ENCODE measurements around the gene TMEM86B.
A peak's percentile ranks its signal among the peaks of the same experiment; 100 is the strongest.

The TMEM86B gene

GRCh38 chr19:55257461-55258420 lies 29.2 kb upstream of the TMEM86B start:
- H3K4me3 ChIP-seq (ENCODE audit: low read depth, low read length), result peak overlapping the region; percentile 85

GRCh38 chr19:55256562-55257460 lies 28.2 kb upstream of the TMEM86B start:
- peak overlapping the region; percentile 85 for H3K4me3 ChIP-seq (ENCODE audit: low read depth, low read length)

GRCh38 chr19:55255618-55256423 lies 27.3 kb upstream of the TMEM86B start:
- no peak overlapping the region for H3K4me3 ChIP-seq (ENCODE audit: low read depth, low read length)

GRCh38 chr19:55254625-55254977 lies 26.0 kb upstream of the TMEM86B start:
- H3K4me3 ChIP-seq (ENCODE audit: low read depth, low read length), result no peak overlapping the region

GRCh38 chr19:55253842-55254624 lies 25.5 kb upstream of the TMEM86B start:
- H3K4me3 ChIP-seq (ENCODE audit: low read depth, low read length), result no peak overlapping the region

GRCh38 chr19:55252760-55253663 lies 24.4 kb upstream of the TMEM86B start:
- no peak overlapping the region for H3K4me3 ChIP-seq (ENCODE audit: low read depth, low read length)

- H3K4me3 ChIP-seq (ENCODE audit: low read depth, low read length), result no peak overlapping the region
These were observed 22.9 kb upstream of the TMEM86B start for GRCh38 chr19:55251341-55252081.

- H3K4me3 ChIP-seq (ENCODE audit: low read depth, low read length), result no peak overlapping the region
These were observed 21.9 kb upstream of the TMEM86B start for GRCh38 chr19:55250262-55251036.

- H3K4me3 ChIP-seq (ENCODE audit: low read depth, low read length), result no peak overlapping the region
These were observed 21.3 kb upstream of the TMEM86B start for GRCh38 chr19:55249841-55250240.

GRCh38 chr19:55248704-55249103 lies 20.1 kb upstream of the TMEM86B start:
- H3K4me3 ChIP-seq (ENCODE audit: low read depth, low read length), result no peak overlapping the region

- no peak overlapping the region for H3K4me3 ChIP-seq (ENCODE audit: low read depth, low read length)
These were observed 19.7 kb upstream of the TMEM86B start for GRCh38 chr19:55248166-55248675.

GRCh38 chr19:55247621-55248099 lies 19.1 kb upstream of the TMEM86B start:
- no peak overlapping the region for H3K4me3 ChIP-seq (ENCODE audit: low read depth, low read length)

GRCh38 chr19:55246462-55247451 lies 18.2 kb upstream of the TMEM86B start:
- H3K4me3 ChIP-seq (ENCODE audit: low read depth, low read length), result no peak overlapping the region

- no peak overlapping the region for H3K4me3 ChIP-seq (ENCODE audit: low read depth, low read length)
These were observed 16.8 kb upstream of the TMEM86B start for GRCh38 chr19:55245236-55245904.

GRCh38 chr19:55244004-55244680 lies 15.6 kb upstream of the TMEM86B start:
- no peak overlapping the region for H3K4me3 ChIP-seq (ENCODE audit: low read depth, low read length)
